Bone marrow (tissue), 2 donors: ENCODE measurements around the gene EFNB2.

Source experiments
- DNase-seq, 2 donors: peaks; one replicate each; lab custom pipeline; 2025; lab: John Stamatoyannopoulos, UW

The EFNB2 gene

GRCh38 chr13:106481919-106482318 is 53.5 kb downstream of the EFNB2 start:
- DNase-seq: no peak

GRCh38 chr13:106480351-106480910 is 55.0 kb downstream of the EFNB2 start:
- DNase-seq: no peak

- no peak for DNase-seq
Measured at GRCh38 chr13:106479929-106480328, 55.5 kb downstream of the EFNB2 start.

- no peak for DNase-seq
Measured at GRCh38 chr13:106478116-106478515, 57.3 kb downstream of the EFNB2 start.

GRCh38 chr13:106477303-106477702 is 58.2 kb downstream of the EFNB2 start:
- no peak for DNase-seq

- DNase-seq: no peak
Measured at GRCh38 chr13:106475852-106476251, 59.6 kb downstream of the EFNB2 start.

GRCh38 chr13:106474912-106475311 is 60.5 kb downstream of the EFNB2 start:
- no peak for DNase-seq

- no peak for DNase-seq
Measured at GRCh38 chr13:106473154-106473553, 62.3 kb downstream of the EFNB2 start.

GRCh38 chr13:106472621-106473020 is 62.8 kb downstream of the EFNB2 start:
- no peak for DNase-seq

GRCh38 chr13:106471957-106472543 is 63.4 kb downstream of the EFNB2 start:
- no peak for DNase-seq

- no peak for DNase-seq
Measured at GRCh38 chr13:106470576-106470975, 64.9 kb downstream of the EFNB2 start.

GRCh38 chr13:106468744-106469590 is 66.5 kb downstream of the EFNB2 start:
- DNase-seq: no peak

GRCh38 chr13:106468207-106468606 is 67.3 kb downstream of the EFNB2 start:
- no peak for DNase-seq

GRCh38 chr13:106467427-106468122 is 67.9 kb downstream of the EFNB2 start:
- no peak for DNase-seq

- DNase-seq: no peak
Measured at GRCh38 chr13:106466691-106467426, 68.6 kb downstream of the EFNB2 start.

- no peak for DNase-seq
Measured at GRCh38 chr13:106464076-106464475, 71.4 kb downstream of the EFNB2 start.

GRCh38 chr13:106462710-106463109 is 72.8 kb downstream of the EFNB2 start:
- no peak for DNase-seq

- no peak for DNase-seq
Measured at GRCh38 chr13:106455777-106456176, 79.7 kb downstream of the EFNB2 start.

- no peak for DNase-seq
Measured at GRCh38 chr13:106455190-106455589, 80.3 kb downstream of the EFNB2 start.

GRCh38 chr13:106453101-106453500 is 82.4 kb downstream of the EFNB2 start:
- no peak for DNase-seq

GRCh38 chr13:106450991-106451390 is 84.5 kb downstream of the EFNB2 start:
- no peak for DNase-seq

- DNase-seq: no peak
Measured at GRCh38 chr13:106449096-106449495, 86.4 kb downstream of the EFNB2 start.
